H1 (cell line): Measurements from ENCODE around the gene RYR3. TPM values are rescaled to one million over a fixed set of nuclear protein-coding genes. Genes with fewer than 3 reads are reported as not detected.

Experiments
- CTCF ChIA-PET: fragments of 300-600 bp; sonication (Branson Sonifier 250); formaldehyde crosslinking; loops from one replicate; lab custom pipeline; 2021; ENCODE audit not compliant: partially characterized antibody; lab: Charles Lee
- POLR2A ChIA-PET: fragments of 300-600 bp; sonication (Branson Sonifier 250); formaldehyde crosslinking; loops from one replicate; lab custom pipeline; 2021; ENCODE audit warnings: inconsistent platforms; ENCODE audit not compliant: partially characterized antibody; lab: Charles Lee
- DNase-seq, 2 experiments: peaks; one replicate each; pipeline versions ENCODE4 v3.0.0 to v3.0.0-alpha.2; 2010 to 2022; ENCODE audit warnings: low spot score in 2 of 2, low read depth in 1 of 2, mixed read lengths in 1 of 2
- FAIRE-seq: peaks from 2 replicates; lab custom pipeline; 2011; peaks lifted over from hg19 to GRCh38; lab: Jason Lieb, UNC
- H2AFZ ChIP-seq: 2 replicates; pipeline ENCODE4 v1.8.1; 2012; ENCODE audit warnings: low read length, inconsistent platforms
- H2AK5ac ChIP-seq: 2 replicates; pipeline ENCODE4 v1.6.1; 2013; ENCODE audit warnings: low read depth, low read length
- H2BK120ac ChIP-seq: replicated peaks from 2 replicates; pipeline ENCODE3; 2013; ENCODE audit warnings: low read depth, low read length, inconsistent platforms
- H2BK12ac ChIP-seq: 2 replicates; pipeline ENCODE4 v1.6.1; 2013; ENCODE audit warnings: low read depth, low read length
- H2BK15ac ChIP-seq: 2 replicates; pipeline ENCODE4 v1.6.1; 2013; ENCODE audit warnings: low read length
- H2BK20ac ChIP-seq: 2 replicates; pipeline ENCODE4 v1.6.1; 2013; ENCODE audit warnings: low read length
- H2BK5ac ChIP-seq: 2 replicates; pipeline ENCODE4 v1.6.1; 2013; ENCODE audit warnings: low read depth, low read length
- H3K14ac ChIP-seq: 2 replicates; pipeline ENCODE4 v1.6.1; 2013; ENCODE audit warnings: inconsistent platforms; ENCODE audit not compliant: insufficient read length
- H3K18ac ChIP-seq: 2 replicates; pipeline ENCODE4 v1.6.1; 2013; ENCODE audit warnings: low read length; ENCODE audit errors: extremely low read depth
- H3K23ac ChIP-seq: 2 replicates; pipeline ENCODE4 v1.6.1; 2013; ENCODE audit warnings: inconsistent platforms; ENCODE audit not compliant: insufficient read length
- H3K23me2 ChIP-seq: 2 replicates; pipeline ENCODE4 v1.6.1; 2013; ENCODE audit warnings: low read depth, low read length
- H3K27ac ChIP-seq: 2 replicates; pipeline ENCODE4 v1.6.1; 2011; ENCODE audit warnings: low read depth, low read length, inconsistent platforms
- H3K27me3 ChIP-seq, 4 experiments: replicated peaks in 1 of 4; 1 replicate in 1 of 4; 2 replicates in 3 of 4; pipeline versions ENCODE4 v1.6.1 to v1.8.1; 2011 to 2013; ENCODE audit warnings: low read length in 3 of 4, mild to moderate bottlenecking in 3 of 4, inconsistent platforms in 2 of 4, mixed read lengths in 2 of 4, moderate library complexity in 1 of 4; ENCODE audit not compliant: control insufficient read depth in 3 of 4, insufficient read depth in 3 of 4; ENCODE audit errors: extremely low read depth in 1 of 4
- H3K36me3 ChIP-seq, 4 experiments: 2 replicates each; pipeline versions ENCODE4 v1.6.1 to v1.8.1; 2011 to 2013; ENCODE audit warnings: mild to moderate bottlenecking in 4 of 4, low read length in 3 of 4, moderate library complexity in 2 of 4, control low read depth in 1 of 4, inconsistent platforms in 1 of 4; ENCODE audit not compliant: insufficient read depth in 4 of 4, control insufficient read depth in 2 of 4
- H3K4ac ChIP-seq: replicated peaks from 2 replicates; pipeline ENCODE3; 2013; ENCODE audit warnings: low read length, low read depth, mixed read lengths, inconsistent platforms; ENCODE audit not compliant: insufficient read length
- H3K4me1 ChIP-seq, 4 experiments: replicated peaks in 1 of 4; 1 replicate in 1 of 4; 2 replicates in 3 of 4; pipeline versions ENCODE4 v1.6.1 to v1.8.1; 2011 to 2013; ENCODE audit warnings: low read length in 3 of 4, inconsistent platforms in 2 of 4, mixed read lengths in 1 of 4; ENCODE audit not compliant: insufficient read depth in 4 of 4, control insufficient read depth in 3 of 4
- H3K4me2 ChIP-seq, 2 experiments: 2 replicates each; pipeline versions ENCODE4 v1.6.1 to v1.8.1; 2011 to 2013; ENCODE audit warnings: low read depth in 2 of 2, low read length in 2 of 2, control low read depth in 1 of 2, inconsistent platforms in 1 of 2, mild to moderate bottlenecking in 1 of 2; ENCODE audit not compliant: insufficient read depth in 1 of 2
- H3K4me3 ChIP-seq, 4 experiments: fragments of 200-600, 300-600 bp in 1 of 4; sonication (generic), shearing (Covaris generic), sonication (Bioruptor Twin) in 1 of 4; 2 replicates each; pipeline versions ENCODE4 v1.5.1 to v1.8.1; 2011 to 2016; ENCODE audit warnings: low read length in 4 of 4, low read depth in 3 of 4, control low read depth in 2 of 4, inconsistent platforms in 2 of 4, mild to moderate bottlenecking in 2 of 4, mixed read lengths in 1 of 4, moderate library complexity in 1 of 4; ENCODE audit not compliant: insufficient read depth in 2 of 4; ENCODE audit errors: extremely low read depth in 1 of 4
- H3K56ac ChIP-seq: replicated peaks from 2 replicates; pipeline ENCODE3; 2013; ENCODE audit warnings: low read depth, mild to moderate bottlenecking, mixed read lengths, low read length, inconsistent platforms; ENCODE audit not compliant: insufficient read length
- H3K79me1 ChIP-seq: 2 replicates; pipeline ENCODE4 v1.6.1; 2013; ENCODE audit warnings: low read depth, low read length, control low read depth
- H3K79me2 ChIP-seq, 2 experiments: 2 replicates each; pipeline versions ENCODE4 v1.6.1 to v1.8.1; 2012 to 2013; ENCODE audit warnings: low read length in 2 of 2, mild to moderate bottlenecking in 2 of 2, inconsistent platforms in 1 of 2; ENCODE audit not compliant: insufficient read depth in 2 of 2, control insufficient read depth in 1 of 2
- H3K9ac ChIP-seq, 4 experiments: replicated peaks in 1 of 4; 1 replicate in 1 of 4; 2 replicates in 3 of 4; pipeline versions ENCODE4 v1.6.1 to v1.8.1; 2011 to 2013; ENCODE audit warnings: low read depth in 3 of 4, low read length in 3 of 4, control low read depth in 2 of 4, mild to moderate bottlenecking in 2 of 4, moderate library complexity in 2 of 4, inconsistent platforms in 1 of 4; ENCODE audit errors: extremely low read depth in 1 of 4
- H3K9me3 ChIP-seq, 2 experiments: 2 replicates each; pipeline versions ENCODE4 v1.6.1 to v1.8.1; 2012 to 2013; ENCODE audit warnings: mild to moderate bottlenecking in 2 of 2, moderate library complexity in 2 of 2, control low read depth in 1 of 2, inconsistent platforms in 1 of 2, low read depth in 1 of 2, low read length in 1 of 2, mixed read lengths in 1 of 2; ENCODE audit not compliant: insufficient read depth in 2 of 2
- H4K20me1 ChIP-seq, 2 experiments: replicated peaks in 1 of 2; 2 replicates each; pipeline versions ENCODE3 to v1.8.1; 2011 to 2013; ENCODE audit warnings: inconsistent platforms in 2 of 2, low read length in 2 of 2, mild to moderate bottlenecking in 1 of 2; ENCODE audit not compliant: insufficient read depth in 2 of 2, control insufficient read depth in 1 of 2
- H4K5ac ChIP-seq: 2 replicates; pipeline ENCODE4 v1.6.1; 2013; ENCODE audit warnings: low read length, low read depth, mixed read lengths, inconsistent platforms; ENCODE audit not compliant: insufficient read length
- H4K8ac ChIP-seq: 2 replicates; pipeline ENCODE4 v1.8.0; 2013; ENCODE audit warnings: mild to moderate bottlenecking, moderate library complexity, low read length, inconsistent platforms; ENCODE audit not compliant: insufficient read depth; ENCODE audit errors: extremely low read depth
- H4K91ac ChIP-seq: replicated peaks from 2 replicates; pipeline ENCODE3; 2013; ENCODE audit warnings: low read length, mixed read lengths, inconsistent platforms; ENCODE audit not compliant: insufficient read length
- BACH1 ChIP-seq: IDR thresholded peaks from 2 replicates; pipeline ENCODE4 v1.6.1; 2012; ENCODE audit warnings: low read length, improper control_type of control experiment
- BCL11A ChIP-seq, 2 experiments: IDR thresholded peaks; one replicate each; pipeline ENCODE4 v1.6.1; 2011; ENCODE audit warnings: low read depth in 2 of 2, low read length in 2 of 2, mild to moderate bottlenecking in 2 of 2
- CHD2 ChIP-seq: IDR thresholded peaks from 2 replicates; pipeline ENCODE4 v1.6.1; 2012; ENCODE audit warnings: low read length, improper control_type of control experiment
- CREB1 ChIP-seq: IDR thresholded peaks from 2 replicates; pipeline ENCODE4 v1.6.1; 2012; ENCODE audit warnings: inconsistent platforms
- HDAC2 ChIP-seq, 2 experiments: fragments of 300-600 bp in 1 of 2; sonication (generic) in 1 of 2; IDR thresholded peaks; 2 replicates each; pipeline ENCODE4 v1.6.1; 2011 to 2012; ENCODE audit warnings: low read depth in 2 of 2, low read length in 2 of 2, mild to moderate bottlenecking in 2 of 2, moderate library complexity in 2 of 2, borderline replicate concordance in 1 of 2, inconsistent platforms in 1 of 2
- JUND ChIP-seq: IDR thresholded peaks from 2 replicates; pipeline ENCODE4 v1.6.1; 2011; ENCODE audit warnings: mild to moderate bottlenecking, improper control_type of control experiment, low read length
- SP2 ChIP-seq: IDR thresholded peaks from 2 replicates; pipeline ENCODE4 v1.6.1; 2012; ENCODE audit warnings: mild to moderate bottlenecking, low read length, inconsistent platforms
- SRF ChIP-seq: IDR thresholded peaks from 2 replicates; pipeline ENCODE4 v1.6.1; 2011; ENCODE audit warnings: mild to moderate bottlenecking, low read depth, low read length, moderate library complexity
- TAF1 ChIP-seq: IDR thresholded peaks from 2 replicates; pipeline ENCODE4 v1.6.1; 2011; ENCODE audit warnings: mild to moderate bottlenecking, low read depth, low read length
- YY1 ChIP-seq: IDR thresholded peaks from 2 replicates; pipeline ENCODE4 v1.6.1; 2011; ENCODE audit warnings: low read depth, mild to moderate bottlenecking, low read length
- ZNF274 ChIP-seq: IDR thresholded peaks from 2 replicates; pipeline ENCODE4 v1.7.0; 2012; ENCODE audit warnings: low read length, borderline replicate concordance; ENCODE audit errors: extremely low read depth
- WGBS, 2 experiments: shearing (Covaris generic) in 1 of 2; methylation state at CpG; one replicate each; pipeline versions ENCODE4 v1.1.6 to v1.1.7; 2013 to 2015; ENCODE audit warnings: low lambda C conversion rate in 2 of 2, mixed read lengths in 2 of 2, inconsistent platforms in 1 of 2, low coverage in 1 of 2, missing lambda C conversion rate in 1 of 2; ENCODE audit not compliant: insufficient replicate concordance in 2 of 2, insufficient coverage in 1 of 2, insufficient read length in 1 of 2; ENCODE audit errors: extremely low coverage in 1 of 2, missing lambda C conversion rate in 1 of 2; 5-methylcytosine and 5-hydroxymethylcytosine counted together
- polyA plus RNA-seq, 7 experiments: library from polyadenylated mRNA; depleted of rRNA in 3 of 7; stranded (reverse) in 5 of 7; unstranded in 2 of 7; fragments of >200 nt in 5 of 7; fragments of 200-250 nt in 2 of 7; gene quantifications; 1 replicate in 5 of 7; 2 replicates in 1 of 7; 4 replicates in 1 of 7; pipeline versions ENCODE4 v1.2.1 to v1.2.3, GENCODE V29; 2011 to 2013; ENCODE audit warnings: missing spikeins in 2 of 7, mixed read lengths in 2 of 7
- total RNA-seq: library from RNA; stranded (reverse); fragmentation: NEBNext Ultra II Directional; extraction: Animal tissue kit (Norgen Biotek cat#: 25700); gene quantifications from 2 replicates; pipeline ENCODE4 v1.2.1, GENCODE V29; 2021
- TF ChIP-seq, protein P1 (sequence below): IDR thresholded peaks from 2 replicates; pipeline ENCODE4 v1.6.1; 2011; ENCODE audit warnings: low read depth, mild to moderate bottlenecking, low read length; ENCODE audit not compliant: insufficient read depth
- TF ChIP-seq, protein P2 (sequence below): IDR thresholded peaks from 2 replicates; pipeline ENCODE4 v1.6.1; 2012; ENCODE audit warnings: inconsistent platforms

The RYR3 gene
- total and polyA plus RNA-seq, 2 of the 8 experiments (the other 6 are each of a cell fraction or from before 2014, with no cell fraction given), result 0.33 to 3.4 TPM

DNA sequence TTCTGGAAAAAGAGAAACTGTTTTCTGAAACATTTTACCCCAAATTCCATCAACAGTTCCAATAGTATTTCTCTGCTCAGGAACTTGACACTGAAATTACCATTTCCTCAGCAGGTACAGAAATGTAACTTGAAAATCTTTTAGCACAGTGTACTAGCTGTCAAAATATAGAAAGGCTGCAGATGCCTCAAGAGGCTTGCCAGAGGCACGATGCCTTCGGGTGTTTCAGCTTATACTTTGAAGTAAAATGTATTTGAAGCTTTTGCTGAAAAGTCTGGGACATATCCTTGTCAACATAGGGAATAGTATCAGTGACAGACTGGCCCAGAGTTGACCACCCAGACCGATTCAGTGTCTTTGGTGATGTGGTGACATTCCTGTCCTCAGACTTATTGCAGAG lies 503.1 kb downstream of the RYR3 start:
- H4K5ac ChIP-seq, result no peak overlapping the region
- no peak overlapping the region for H3K4ac ChIP-seq
- no peak overlapping the region for H3K23ac ChIP-seq
- no peak overlapping the region for H3K18ac ChIP-seq
- ChIA-PET CTCF (interaction anchor here (1.2 kb wide), 1 partner anchor 78 kb away, joined by 4 read pairs; no protein-coding TSS in a partner anchor), POLR2A (no interaction called here)
- no peaks in the 10 kb centered on the region for H3K36me3 ChIP-seq
- H2AK5ac ChIP-seq, result no peak overlapping the region
- DNase-seq (no peak), FAIRE-seq (no peak)
- H4K91ac ChIP-seq, result no peak overlapping the region
- H2BK5ac ChIP-seq, result no peak overlapping the region
- no peak overlapping the region for H2BK120ac ChIP-seq
- H2BK12ac ChIP-seq, result no peak overlapping the region
- no peak overlapping the region for H2AFZ ChIP-seq
- H4K20me1 ChIP-seq, result no peaks in the 10 kb centered on the region
- no peak overlapping the region for H3K4me3 ChIP-seq
- H3K14ac ChIP-seq, result no peak overlapping the region
- H2BK15ac ChIP-seq, result no peak overlapping the region
- H3K27ac ChIP-seq, result no peak overlapping the region
- H3K27me3 ChIP-seq, result no peaks in the 10 kb centered on the region
- no peaks in the 10 kb centered on the region for H3K79me2 ChIP-seq
- no peaks in the 10 kb centered on the region for H3K9me3 ChIP-seq
- no peaks in the 10 kb centered on the region for H3K79me1 ChIP-seq
- H3K4me2 ChIP-seq, result no peak overlapping the region
- no peak overlapping the region for H3K56ac ChIP-seq
- H3K23me2 ChIP-seq, result no peaks in the 10 kb centered on the region
- H2BK20ac ChIP-seq, result no peak overlapping the region
- no peaks in the 10 kb centered on the region for H3K4me1 ChIP-seq
- 80% methylated on average over 3 of the region's 3 CpGs; no CpG with 5 or more reads in 1 of the 2 experiments for WGBS, 2 experiments
- H4K8ac ChIP-seq, result no peak overlapping the region
- no peak overlapping the region for H3K9ac ChIP-seq
- no peak for TF ChIP-seq CREB1
- no peak for TF ChIP-seq TAF1
- TF ChIP-seq, protein P1, sequence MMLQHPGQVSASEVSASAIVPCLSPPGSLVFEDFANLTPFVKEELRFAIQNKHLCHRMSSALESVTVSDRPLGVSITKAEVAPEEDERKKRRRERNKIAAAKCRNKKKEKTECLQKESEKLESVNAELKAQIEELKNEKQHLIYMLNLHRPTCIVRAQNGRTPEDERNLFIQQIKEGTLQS, result no peak
- no peak for TF ChIP-seq CHD2
- TF ChIP-seq HDAC2 (IDR thresholded peaks at IDR 0.05; ENCODE audit: borderline replicate concordance in 1 of 2, low read depth in 2 of 2, low read length in 2 of 2), result no peak
- TF ChIP-seq JUND, result no peak
- TF ChIP-seq SP2, result no peak
- no peak for TF ChIP-seq YY1
- TF ChIP-seq SRF, result no peak
- TF ChIP-seq, protein P2, sequence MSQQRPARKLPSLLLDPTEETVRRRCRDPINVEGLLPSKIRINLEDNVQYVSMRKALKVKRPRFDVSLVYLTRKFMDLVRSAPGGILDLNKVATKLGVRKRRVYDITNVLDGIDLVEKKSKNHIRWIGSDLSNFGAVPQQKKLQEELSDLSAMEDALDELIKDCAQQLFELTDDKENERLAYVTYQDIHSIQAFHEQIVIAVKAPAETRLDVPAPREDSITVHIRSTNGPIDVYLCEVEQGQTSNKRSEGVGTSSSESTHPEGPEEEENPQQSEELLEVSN, result no peak
- no peak for TF ChIP-seq BACH1
- TF ChIP-seq ZNF274, result no peak
- TF ChIP-seq BCL11A (IDR thresholded peaks at IDR 0.05; ENCODE audit: low read depth in 2 of 2, low read length in 2 of 2), result no peak
